HCT116 (cell line): ENCODE measurements around the gene TWF2. TPM values are rescaled to one million over a fixed set of nuclear protein-coding genes. Genes with fewer than 3 reads are reported as not detected.

Source experiments
- ATAC-seq: fragments of 200-7000 bp; cut with Tn5 transposase; 2 replicates; pipeline ENCODE4 v1.9.1; 2020; ENCODE audit warnings: mild to moderate bottlenecking, moderate library complexity
- BruUV-seq: library from RNA; stranded (reverse); fragments of 400-500 nt; replicated peaks from 2 replicates; lab custom pipeline; 2021; lab: Mats Ljungman, UMichigan
- CTCF ChIA-PET: fragments of 300-600 bp; sonication (Branson Sonifier 250); formaldehyde crosslinking; loops from one replicate; lab custom pipeline; 2021; ENCODE audit warnings: antibody characterized with exemption; lab: Charles Lee
- POLR2A ChIA-PET: fragments of 300-600, 350-600 bp; sonication (Branson Sonifier 250); formaldehyde crosslinking; loops from one replicate; lab custom pipeline; 2021; ENCODE audit warnings: antibody characterized with exemption; lab: Charles Lee
- RAD21 ChIA-PET, 2 experiments: fragments of 300-600 bp; sonication (Branson Sonifier 250); formaldehyde crosslinking; loops; one replicate each; lab custom pipeline; 2023; ENCODE audit warnings: low total read pairs in 2 of 2; ENCODE audit not compliant: uncharacterized antibody in 2 of 2, unreplicated experiment in 2 of 2, low non-redundant PET in 1 of 2; lab: Charles Lee
- DNase-seq: peaks from one replicate; pipeline ENCODE4 v3.0.0-alpha.2; 2010; ENCODE audit warnings: low read depth, low spot score
- H2AFZ ChIP-seq: fragments of 200-600 bp; shearing (Covaris generic), sonication (generic); 2 replicates; pipeline ENCODE4 v1.6.1; 2017; ENCODE audit warnings: low read depth, mixed run types, mixed read lengths, antibody characterized with exemption, low read length; ENCODE audit not compliant: poor library complexity, severe bottlenecking
- H3K27ac ChIP-seq: 2 replicates; pipeline ENCODE4 v1.5.1; 2012; ENCODE audit warnings: low read depth, low read length
- H3K27me3 ChIP-seq: fragments of 200-600 bp; sonication (generic); 2 replicates; pipeline ENCODE4 v1.6.1; 2016; ENCODE audit warnings: mixed run types, low read length, mixed read lengths; ENCODE audit not compliant: insufficient read depth
- H3K36me3 ChIP-seq, 2 experiments: fragments of 200-500 bp in 1 of 2; fragments of 200-600 bp in 1 of 2; sonication (Bioruptor generic) in 1 of 2; sonication (generic) in 1 of 2; 2 replicates each; pipeline versions ENCODE4 v1.5.1 to v1.6.1; 2014 to 2016; ENCODE audit warnings: low read length in 2 of 2, inconsistent platforms in 1 of 2, mixed read lengths in 1 of 2, mixed run types in 1 of 2; ENCODE audit not compliant: insufficient read depth in 2 of 2, control insufficient read depth in 1 of 2
- H3K4me1 ChIP-seq, 2 experiments: fragments of 200-600 bp in 1 of 2; sonication (generic) in 1 of 2; 2 replicates each; pipeline versions ENCODE4 v1.5.1 to v1.6.1; 2012 to 2017; ENCODE audit warnings: low read length in 2 of 2, inconsistent platforms in 1 of 2, mild to moderate bottlenecking in 1 of 2, mixed read lengths in 1 of 2, mixed run types in 1 of 2, moderate library complexity in 1 of 2; ENCODE audit not compliant: insufficient read depth in 2 of 2, control insufficient read depth in 1 of 2
- H3K4me2 ChIP-seq: fragments of 200-600 bp; sonication (generic); 2 replicates; pipeline ENCODE4 v1.6.1; 2017; ENCODE audit warnings: mixed run types, low read length, mixed read lengths
- H3K4me3 ChIP-seq, 2 experiments: fragments of 200-600 bp in 1 of 2; sonication (generic) in 1 of 2; replicated peaks in 1 of 2; 2 replicates each; pipeline ENCODE4 v1.5.1; 2011 to 2016; ENCODE audit warnings: low read length in 2 of 2, control low read depth in 1 of 2, low read depth in 1 of 2, mild to moderate bottlenecking in 1 of 2, mixed read lengths in 1 of 2, mixed run types in 1 of 2
- H3K79me2 ChIP-seq: fragments of 200-600 bp; sonication (generic); 2 replicates; pipeline ENCODE4 v1.6.1; 2017; ENCODE audit warnings: mild to moderate bottlenecking, mixed run types, low read length, moderate library complexity, mixed read lengths; ENCODE audit not compliant: insufficient read depth
- H3K9ac ChIP-seq: fragments of 200-600 bp; sonication (generic); 2 replicates; pipeline ENCODE4 v1.6.1; 2016; ENCODE audit warnings: low read length, mixed read lengths
- H3K9me2 ChIP-seq: fragments of 200-600 bp; sonication (generic), shearing (Covaris generic); 2 replicates; pipeline ENCODE4 v1.6.1; 2017; ENCODE audit warnings: mixed run types, mild to moderate bottlenecking, moderate library complexity; ENCODE audit not compliant: insufficient read depth
- H3K9me3 ChIP-seq, 2 experiments: fragments of 200-500 bp in 1 of 2; fragments of 200-600 bp in 1 of 2; sonication (Bioruptor generic) in 1 of 2; sonication (generic) in 1 of 2; 2 replicates each; pipeline ENCODE4 v1.6.1; 2014 to 2017; ENCODE audit warnings: low read length in 2 of 2, mixed read lengths in 2 of 2, inconsistent platforms in 1 of 2, low read depth in 1 of 2, mild to moderate bottlenecking in 1 of 2, mixed run types in 1 of 2, moderate library complexity in 1 of 2; ENCODE audit not compliant: control insufficient read depth in 1 of 2, insufficient read depth in 1 of 2
- H4K20me1 ChIP-seq: fragments of 200-600 bp; sonication (generic), shearing (Covaris generic); 2 replicates; pipeline ENCODE4 v1.6.1; 2017; ENCODE audit warnings: mixed run types, mild to moderate bottlenecking, moderate library complexity; ENCODE audit not compliant: insufficient read depth
- ATF3 ChIP-seq: IDR thresholded peaks from 2 replicates; pipeline ENCODE4 v1.6.1; 2012
- CBX3 ChIP-seq: IDR thresholded peaks from 2 replicates; pipeline ENCODE4 v1.6.1; 2012; ENCODE audit warnings: low read depth
- CEBPB ChIP-seq: IDR thresholded peaks from 2 replicates; pipeline ENCODE4 v1.6.1; 2012; ENCODE audit warnings: low read depth
- ELF1 ChIP-seq: IDR thresholded peaks from 2 replicates; pipeline ENCODE4 v1.6.1; 2012; ENCODE audit warnings: low read depth, borderline replicate concordance
- JUND ChIP-seq: IDR thresholded peaks from 2 replicates; pipeline ENCODE4 v1.6.1; 2012
- MAX ChIP-seq: IDR thresholded peaks from 2 replicates; pipeline ENCODE4 v1.6.1; 2012
- POLR2AphosphoS5 ChIP-seq: IDR thresholded peaks from 2 replicates; pipeline ENCODE4 v1.6.1; 2011; ENCODE audit warnings: mild to moderate bottlenecking, low read depth, low read length, moderate library complexity
- RAD21 ChIP-seq: IDR thresholded peaks from 2 replicates; pipeline ENCODE4 v1.6.1; 2012; ENCODE audit warnings: low read depth, mild to moderate bottlenecking
- SP1 ChIP-seq: IDR thresholded peaks from 2 replicates; pipeline ENCODE4 v1.6.1; 2012; ENCODE audit warnings: low read depth
- SRF ChIP-seq: IDR thresholded peaks from 2 replicates; pipeline ENCODE4 v1.6.1; 2012; ENCODE audit warnings: low read depth
- ZFX ChIP-seq: fragments of 450-650 bp; IDR thresholded peaks from 2 replicates; pipeline ENCODE4 v1.6.1; 2017
- intact Hi-C: fragments of 100-400 bp; cut with micrococcal nuclease; formaldehyde crosslinking; loops from 2 replicates; pipeline ENCODE4 v1.10.0; 2022
- total RNA-seq: library from RNA; stranded (reverse); gene quantifications from one replicate; pipeline ENCODE4 v1.2.1, GENCODE V29; 2021; ENCODE audit not compliant: unreplicated experiment
- TF ChIP-seq, protein P1 (sequence below): IDR thresholded peaks from 2 replicates; pipeline ENCODE4 v1.6.1; 2011; ENCODE audit warnings: mild to moderate bottlenecking, low read length, moderate library complexity; ENCODE audit not compliant: insufficient replicate concordance; ENCODE audit errors: extremely low read depth
- TF ChIP-seq, protein P2 (sequence below): IDR thresholded peaks from 2 replicates; pipeline ENCODE4 v1.6.1; 2012; ENCODE audit warnings: low read depth
- TF ChIP-seq, protein P3 (sequence below), 3 experiments: fragments of 200-600 bp in 1 of 3; sonication (generic) in 1 of 3; IDR thresholded peaks in 2 of 3; conservative IDR thresholded peaks in 1 of 3; 2 replicates each; pipeline ENCODE4 v1.5.1; 2012 to 2017; ENCODE audit warnings: low read depth in 2 of 3, low read length in 2 of 3, antibody characterized with exemption in 1 of 3, borderline replicate concordance in 1 of 3, control low read depth in 1 of 3, mild to moderate bottlenecking in 1 of 3, mixed read lengths in 1 of 3, mixed run types in 1 of 3, moderate library complexity in 1 of 3; ENCODE audit not compliant: insufficient read depth in 1 of 3

Gene TWF2
- total RNA-seq, 1 experiment from 2014 or later, result 100 TPM

DNA sequence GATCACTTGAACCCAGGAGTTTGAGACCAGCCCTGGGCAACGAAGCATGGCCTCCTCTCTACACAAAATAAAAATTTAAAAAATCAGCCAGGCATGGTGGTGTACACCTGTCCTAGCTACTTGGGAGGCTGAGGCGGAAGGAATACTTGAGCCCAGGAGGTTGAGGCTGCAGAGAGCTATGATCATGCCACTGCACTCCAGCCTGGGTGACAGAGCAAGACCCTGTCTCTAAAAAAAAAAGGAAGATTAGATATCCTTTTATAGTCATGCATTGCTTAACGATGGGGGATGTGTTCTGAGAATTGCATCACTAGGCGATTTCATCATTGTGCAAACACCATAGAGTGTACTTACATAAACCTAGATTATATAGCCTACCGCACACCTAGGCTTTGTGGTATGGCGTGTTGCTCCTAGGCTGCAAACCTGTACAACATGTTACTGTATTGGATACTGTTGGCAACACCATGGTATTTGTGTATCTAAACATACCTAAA lies 28.4 kb downstream of the TWF2 start:
- Histone ChIP-seq H3K36me3 (peaks cover 67 to 70% of the 10 kb centered on the region in 2 experiments), H3K9me2 (no peaks in the 10 kb centered on the region), H2AFZ (no peak overlapping the region), H3K4me2 (no peak overlapping the region), H3K9ac (no peak overlapping the region), H4K20me1 (no peaks in the 10 kb centered on the region), H3K9me3 (no peaks in the 10 kb centered on the region), H3K27me3 (no peaks in the 10 kb centered on the region), H3K27ac (no peak overlapping the region), H3K4me3 (no peak overlapping the region), H3K79me2 (no peaks in the 10 kb centered on the region; the same call in 1 of the 2 replicates), H3K4me1 (no peaks in the 10 kb centered on the region)
- RAD21 ChIA-PET, result no interaction called here
- ATAC-seq, result no peak
- intact Hi-C loops, result no loop called here
- CTCF ChIA-PET, result no interaction called here
- DNase-seq, result no peak
- no TSS peak for BruUV-seq
- POLR2A ChIA-PET, result no interaction called here
- no peak for TF ChIP-seq JUND
- TF ChIP-seq SRF, result no peak
- TF ChIP-seq CEBPB, result no peak
- no peak for TF ChIP-seq RAD21
- no peak for TF ChIP-seq ZFX
- TF ChIP-seq MAX, result no peak
- TF ChIP-seq CBX3, result no peak
- TF ChIP-seq, protein P1, sequence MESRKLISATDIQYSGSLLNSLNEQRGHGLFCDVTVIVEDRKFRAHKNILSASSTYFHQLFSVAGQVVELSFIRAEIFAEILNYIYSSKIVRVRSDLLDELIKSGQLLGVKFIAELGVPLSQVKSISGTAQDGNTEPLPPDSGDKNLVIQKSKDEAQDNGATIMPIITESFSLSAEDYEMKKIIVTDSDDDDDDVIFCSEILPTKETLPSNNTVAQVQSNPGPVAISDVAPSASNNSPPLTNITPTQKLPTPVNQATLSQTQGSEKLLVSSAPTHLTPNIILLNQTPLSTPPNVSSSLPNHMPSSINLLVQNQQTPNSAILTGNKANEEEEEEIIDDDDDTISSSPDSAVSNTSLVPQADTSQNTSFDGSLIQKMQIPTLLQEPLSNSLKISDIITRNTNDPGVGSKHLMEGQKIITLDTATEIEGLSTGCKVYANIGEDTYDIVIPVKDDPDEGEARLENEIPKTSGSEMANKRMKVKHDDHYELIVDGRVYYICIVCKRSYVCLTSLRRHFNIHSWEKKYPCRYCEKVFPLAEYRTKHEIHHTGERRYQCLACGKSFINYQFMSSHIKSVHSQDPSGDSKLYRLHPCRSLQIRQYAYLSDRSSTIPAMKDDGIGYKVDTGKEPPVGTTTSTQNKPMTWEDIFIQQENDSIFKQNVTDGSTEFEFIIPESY, result no peak
- TF ChIP-seq, protein P2, sequence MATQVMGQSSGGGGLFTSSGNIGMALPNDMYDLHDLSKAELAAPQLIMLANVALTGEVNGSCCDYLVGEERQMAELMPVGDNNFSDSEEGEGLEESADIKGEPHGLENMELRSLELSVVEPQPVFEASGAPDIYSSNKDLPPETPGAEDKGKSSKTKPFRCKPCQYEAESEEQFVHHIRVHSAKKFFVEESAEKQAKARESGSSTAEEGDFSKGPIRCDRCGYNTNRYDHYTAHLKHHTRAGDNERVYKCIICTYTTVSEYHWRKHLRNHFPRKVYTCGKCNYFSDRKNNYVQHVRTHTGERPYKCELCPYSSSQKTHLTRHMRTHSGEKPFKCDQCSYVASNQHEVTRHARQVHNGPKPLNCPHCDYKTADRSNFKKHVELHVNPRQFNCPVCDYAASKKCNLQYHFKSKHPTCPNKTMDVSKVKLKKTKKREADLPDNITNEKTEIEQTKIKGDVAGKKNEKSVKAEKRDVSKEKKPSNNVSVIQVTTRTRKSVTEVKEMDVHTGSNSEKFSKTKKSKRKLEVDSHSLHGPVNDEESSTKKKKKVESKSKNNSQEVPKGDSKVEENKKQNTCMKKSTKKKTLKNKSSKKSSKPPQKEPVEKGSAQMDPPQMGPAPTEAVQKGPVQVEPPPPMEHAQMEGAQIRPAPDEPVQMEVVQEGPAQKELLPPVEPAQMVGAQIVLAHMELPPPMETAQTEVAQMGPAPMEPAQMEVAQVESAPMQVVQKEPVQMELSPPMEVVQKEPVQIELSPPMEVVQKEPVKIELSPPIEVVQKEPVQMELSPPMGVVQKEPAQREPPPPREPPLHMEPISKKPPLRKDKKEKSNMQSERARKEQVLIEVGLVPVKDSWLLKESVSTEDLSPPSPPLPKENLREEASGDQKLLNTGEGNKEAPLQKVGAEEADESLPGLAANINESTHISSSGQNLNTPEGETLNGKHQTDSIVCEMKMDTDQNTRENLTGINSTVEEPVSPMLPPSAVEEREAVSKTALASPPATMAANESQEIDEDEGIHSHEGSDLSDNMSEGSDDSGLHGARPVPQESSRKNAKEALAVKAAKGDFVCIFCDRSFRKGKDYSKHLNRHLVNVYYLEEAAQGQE, result no peak
- no peak for TF ChIP-seq POLR2AphosphoS5
- TF ChIP-seq, protein P3, sequence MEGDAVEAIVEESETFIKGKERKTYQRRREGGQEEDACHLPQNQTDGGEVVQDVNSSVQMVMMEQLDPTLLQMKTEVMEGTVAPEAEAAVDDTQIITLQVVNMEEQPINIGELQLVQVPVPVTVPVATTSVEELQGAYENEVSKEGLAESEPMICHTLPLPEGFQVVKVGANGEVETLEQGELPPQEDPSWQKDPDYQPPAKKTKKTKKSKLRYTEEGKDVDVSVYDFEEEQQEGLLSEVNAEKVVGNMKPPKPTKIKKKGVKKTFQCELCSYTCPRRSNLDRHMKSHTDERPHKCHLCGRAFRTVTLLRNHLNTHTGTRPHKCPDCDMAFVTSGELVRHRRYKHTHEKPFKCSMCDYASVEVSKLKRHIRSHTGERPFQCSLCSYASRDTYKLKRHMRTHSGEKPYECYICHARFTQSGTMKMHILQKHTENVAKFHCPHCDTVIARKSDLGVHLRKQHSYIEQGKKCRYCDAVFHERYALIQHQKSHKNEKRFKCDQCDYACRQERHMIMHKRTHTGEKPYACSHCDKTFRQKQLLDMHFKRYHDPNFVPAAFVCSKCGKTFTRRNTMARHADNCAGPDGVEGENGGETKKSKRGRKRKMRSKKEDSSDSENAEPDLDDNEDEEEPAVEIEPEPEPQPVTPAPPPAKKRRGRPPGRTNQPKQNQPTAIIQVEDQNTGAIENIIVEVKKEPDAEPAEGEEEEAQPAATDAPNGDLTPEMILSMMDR (IDR thresholded peaks at IDR 0.05 in 2 of 3, conservative IDR thresholded peaks at IDR 0.05 in 1 of 3; ENCODE audit: borderline replicate concordance in 1 of 3, insufficient read depth in 1 of 3, low read depth in 2 of 3, low read length in 2 of 3), result no peak
- no peak for TF ChIP-seq ELF1
- TF ChIP-seq ATF3, result no peak
- TF ChIP-seq SP1, result no peak
